Type B pancreatic cell (in vitro differentiated cells): ENCODE results near the gene CAPRIN1. TPM values are rescaled to one million over a fixed set of nuclear protein-coding genes. Genes with fewer than 3 reads are reported as not detected.

Source experiments
- DNase-seq: peaks from one replicate; pipeline ENCODE4 v3.0.0; 2021; ENCODE audit warnings: mixed read lengths; ENCODE audit not compliant: unreplicated experiment; ENCODE audit errors: extremely low spot score
- H3K27ac Mint-ChIP-seq: 2 replicates; pipeline ENCODE4 v1.8.0; 2021; ENCODE audit warnings: mild to moderate bottlenecking, mixed read lengths
- H3K27me3 Mint-ChIP-seq: 2 replicates; pipeline ENCODE4 v1.8.0; 2021; ENCODE audit warnings: mixed read lengths
- H3K36me3 Mint-ChIP-seq: 2 replicates; pipeline ENCODE4 v1.8.0; 2021; ENCODE audit warnings: mixed read lengths
- H3K4me1 Mint-ChIP-seq: one replicate; pipeline ENCODE4 v1.8.0; 2021; ENCODE audit warnings: mixed read lengths; ENCODE audit not compliant: unreplicated experiment
- H3K4me3 Mint-ChIP-seq: 2 replicates; pipeline ENCODE4 v1.8.0; 2021; ENCODE audit warnings: mild to moderate bottlenecking, mixed read lengths
- H3K9me3 Mint-ChIP-seq: 2 replicates; pipeline ENCODE4 v1.8.0; 2021; ENCODE audit warnings: mixed read lengths
- CTCF ChIP-seq: fragments of 200-600 bp; sonication (generic); conservative IDR thresholded peaks from 2 replicates; pipeline ENCODE4 v1.5.0; 2021; ENCODE audit warnings: antibody characterized with exemption, mild to moderate bottlenecking
- total RNA-seq: library from RNA; stranded (reverse); gene quantifications from 2 replicates; pipeline ENCODE4 v1.2.1, GENCODE V29; 2021; ENCODE audit warnings: low replicate concordance

CAPRIN1 gene
- total RNA-seq, 1 donor from 2014 or later: 277 TPM

- peaks cover 15% of the 10 kb centered on the region for H3K4me1 Mint-ChIP-seq
- no peak overlapping the region for H3K27ac Mint-ChIP-seq
- H3K9me3 Mint-ChIP-seq: no peaks in the 10 kb centered on the region
- H3K27me3 Mint-ChIP-seq: no peaks in the 10 kb centered on the region
- H3K36me3 Mint-ChIP-seq: no peaks in the 10 kb centered on the region
- H3K4me3 Mint-ChIP-seq: no peak overlapping the region
- no peak for TF ChIP-seq CTCF
- DNase-seq: no peak
Measured at GRCh38 chr11:34029176-34029575, 22.4 kb upstream of the CAPRIN1 start.

- DNase-seq: no peak
- H3K27me3 Mint-ChIP-seq: no peaks in the 10 kb centered on the region
- H3K36me3 Mint-ChIP-seq: no peaks in the 10 kb centered on the region
- H3K9me3 Mint-ChIP-seq: no peaks in the 10 kb centered on the region
- H3K4me3 Mint-ChIP-seq: no peak overlapping the region
- no peak overlapping the region for H3K27ac Mint-ChIP-seq
- TF ChIP-seq CTCF: no peak
- H3K4me1 Mint-ChIP-seq: peaks cover 15% of the 10 kb centered on the region
Measured at GRCh38 chr11:34030382-34030781, 21.1 kb upstream of the CAPRIN1 start.

GRCh38 chr11:34033399-34033798, 18.1 kb upstream of the CAPRIN1 start:
- no peak overlapping the region for H3K27ac Mint-ChIP-seq
- peaks cover 13% of the 10 kb centered on the region for H3K4me1 Mint-ChIP-seq
- H3K27me3 Mint-ChIP-seq: no peaks in the 10 kb centered on the region
- H3K9me3 Mint-ChIP-seq: peaks cover 6% of the 10 kb centered on the region
- TF ChIP-seq CTCF: no peak
- no peak overlapping the region for H3K4me3 Mint-ChIP-seq
- H3K36me3 Mint-ChIP-seq: no peaks in the 10 kb centered on the region
- DNase-seq: no peak

- no peak for TF ChIP-seq CTCF
Measured at GRCh38 chr11:34034053-34034452, 17.5 kb upstream of the CAPRIN1 start.

GRCh38 chr11:34036456-34036855, 15.1 kb upstream of the CAPRIN1 start:
- Mint-ChIP-seq H3K4me3 (no peak overlapping the region), H3K36me3 (no peaks in the 10 kb centered on the region), H3K9me3 (peaks cover 6% of the 10 kb centered on the region), H3K27me3 (no peaks in the 10 kb centered on the region), H3K4me1 (peaks cover 5% of the 10 kb centered on the region), H3K27ac (no peak overlapping the region)
- TF ChIP-seq CTCF: no peak
- no peak for DNase-seq

More at GRCh38 chr11:34034053-34034452, 17.5 kb upstream of the CAPRIN1 start:
- Mint-ChIP-seq H3K4me3 (no peak overlapping the region), H3K27ac (no peak overlapping the region), H3K9me3 (peaks cover 6% of the 10 kb centered on the region), H3K27me3 (no peaks in the 10 kb centered on the region), H3K4me1 (peaks cover 9% of the 10 kb centered on the region), H3K36me3 (no peaks in the 10 kb centered on the region)
- DNase-seq: no peak

DNA sequence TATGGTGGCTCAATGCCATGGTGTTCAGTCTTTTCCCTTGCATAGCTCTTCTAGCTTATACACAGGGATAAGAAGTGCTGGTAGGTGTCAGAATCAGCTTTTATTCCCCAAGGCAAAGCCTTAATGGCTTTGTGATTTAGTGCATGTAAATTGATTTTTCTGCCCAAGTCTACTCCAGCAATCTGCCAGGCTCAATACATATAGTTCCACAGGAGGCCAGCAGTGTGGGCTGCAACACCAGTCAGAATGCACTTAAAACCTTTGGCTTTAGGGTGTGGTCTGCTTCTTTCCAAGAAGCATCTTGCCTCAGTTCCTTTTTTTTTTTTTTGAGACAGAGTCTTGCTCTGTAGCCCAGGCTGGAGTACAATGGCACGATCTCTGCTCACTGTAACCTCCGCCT, 14.5 kb upstream of the CAPRIN1 start:
- Mint-ChIP-seq H3K27me3 (no peaks in the 10 kb centered on the region), H3K9me3 (peaks cover 6% of the 10 kb centered on the region), H3K36me3 (no peaks in the 10 kb centered on the region), H3K4me3 (no peak overlapping the region), H3K27ac (no peak overlapping the region), H3K4me1 (peaks cover 5% of the 10 kb centered on the region)
- no peak for TF ChIP-seq CTCF
- no peak for DNase-seq
